Fibroblast of lung (primary cell): ENCODE results near the gene PPP3R2. TPM values are rescaled to one million over a fixed set of nuclear protein-coding genes. Genes with fewer than 3 reads are reported as not detected.

Experiments used
- DNase-seq, 2 donors: peaks; one replicate each; pipeline versions ENCODE4 v3.0.0 to v3.0.0-alpha.2; 2010; ENCODE audit warnings: low read depth in 2 of 2
- H2AFZ ChIP-seq: 2 replicates; pipeline ENCODE4 v1.5.1; 2012; ENCODE audit warnings: low read length, control low read depth, inconsistent platforms
- H3K27ac ChIP-seq: 2 replicates; pipeline ENCODE4 v1.5.1; 2011; ENCODE audit warnings: low read length, control low read depth; ENCODE audit not compliant: insufficient read depth
- H3K27me3 ChIP-seq: 2 replicates; pipeline ENCODE4 v1.5.1; 2011; ENCODE audit warnings: mild to moderate bottlenecking, low read length; ENCODE audit not compliant: control insufficient read depth, insufficient read depth
- H3K36me3 ChIP-seq: 2 replicates; pipeline ENCODE4 v1.5.1; 2011; ENCODE audit warnings: low read length; ENCODE audit not compliant: control insufficient read depth, insufficient read depth
- H3K4me1 ChIP-seq: 2 replicates; pipeline ENCODE4 v1.5.1; 2011; ENCODE audit warnings: low read length; ENCODE audit not compliant: control insufficient read depth, insufficient read depth; ENCODE audit errors: extremely low read depth
- H3K4me2 ChIP-seq: 2 replicates; pipeline ENCODE4 v1.5.1; 2011; ENCODE audit warnings: low read length, control low read depth; ENCODE audit not compliant: insufficient read depth; ENCODE audit errors: extremely low read depth
- H3K4me3 ChIP-seq, 4 experiments: fragments of 200-600 bp in 1 of 4; sonication (generic) in 1 of 4; replicated peaks in 1 of 4; 2 replicates each; pipeline ENCODE4 v1.5.1; 2011 to 2016; ENCODE audit warnings: low read length in 4 of 4, low read depth in 3 of 4, mild to moderate bottlenecking in 3 of 4, control low read depth in 2 of 4, inconsistent platforms in 1 of 4, mixed read lengths in 1 of 4; ENCODE audit not compliant: insufficient read depth in 1 of 4; ENCODE audit errors: control extremely low read depth in 1 of 4
- H3K79me2 ChIP-seq: 2 replicates; pipeline ENCODE4 v1.5.1; 2012; ENCODE audit warnings: mild to moderate bottlenecking, low read length, inconsistent platforms; ENCODE audit not compliant: control insufficient read depth, insufficient read depth
- H3K9ac ChIP-seq: 2 replicates; pipeline ENCODE4 v1.5.1; 2011; ENCODE audit warnings: mild to moderate bottlenecking, low read length, control low read depth; ENCODE audit not compliant: insufficient read depth
- H3K9me3 ChIP-seq: 2 replicates; pipeline ENCODE4 v1.5.1; 2012; ENCODE audit warnings: low read depth, low read length; ENCODE audit not compliant: control insufficient read depth, insufficient read depth
- H4K20me1 ChIP-seq: 2 replicates; pipeline ENCODE4 v1.5.1; 2011; ENCODE audit warnings: low read length; ENCODE audit not compliant: control insufficient read depth, insufficient read depth; ENCODE audit errors: extremely low read depth
- CTCF ChIP-seq, 2 donors: IDR thresholded peaks in 1 of 2; conservative IDR thresholded peaks in 1 of 2; 1 replicate in 1 of 2; 2 replicates in 1 of 2; pipeline ENCODE4 v1.5.1; 2011 to 2012; ENCODE audit warnings: low read length in 2 of 2, control low read depth in 1 of 2, inconsistent platforms in 1 of 2, low read depth in 1 of 2, mild to moderate bottlenecking in 1 of 2
- EZH2 ChIP-seq: IDR thresholded peaks from 2 replicates; pipeline ENCODE4 v1.5.1; 2012; ENCODE audit warnings: low read length, control low read depth, mild to moderate bottlenecking; ENCODE audit errors: missing control alignments
- polyA plus RNA-seq, 2 donors: library from polyadenylated mRNA; depleted of rRNA in 1 of 2; stranded (reverse) in 1 of 2; unstranded in 1 of 2; fragments of >200 nt; gene quantifications; 2 replicates each; pipeline ENCODE4 v1.2.1, GENCODE V29; 2011 to 2012; ENCODE audit warnings: missing spikeins in 1 of 2
- total RNA-seq: library from RNA; depleted of rRNA; stranded (reverse); fragments of >200 nt; gene quantifications from 2 replicates; pipeline ENCODE4 v1.2.1, GENCODE V29; 2014

PPP3R2 gene
- total and polyA plus RNA-seq, 2 donors (not counting 1 experiment from before 2014, with no cell fraction given): not detected

- H3K4me2 ChIP-seq: no peak overlapping the region
- no peak for DNase-seq
Observed at GRCh38 chr9:101636247-101636646, 41.5 kb upstream of the PPP3R2 start.

GRCh38 chr9:101635473-101635872 is 40.7 kb upstream of the PPP3R2 start:
- no peak for DNase-seq
- H3K27me3 ChIP-seq: no peaks in the 10 kb centered on the region
- no peaks in the 10 kb centered on the region for H3K9me3 ChIP-seq
- H3K79me2 ChIP-seq: no peaks in the 10 kb centered on the region
- no peak overlapping the region for H3K4me3 ChIP-seq
- no peak overlapping the region for H3K4me2 ChIP-seq
- no peaks in the 10 kb centered on the region for H3K4me1 ChIP-seq
- H4K20me1 ChIP-seq: no peaks in the 10 kb centered on the region
- TF ChIP-seq EZH2: no peak
- TF ChIP-seq CTCF (conservative IDR thresholded peaks at IDR 0.05 in 1 of 2, IDR thresholded peaks at IDR 0.05 in 1 of 2; ENCODE audit: low read depth in 1 of 2, low read length in 2 of 2): no peak
- H3K36me3 ChIP-seq: no peaks in the 10 kb centered on the region
- no peak overlapping the region for H3K27ac ChIP-seq
- no peak overlapping the region for H2AFZ ChIP-seq
- H3K9ac ChIP-seq: no peak overlapping the region

More at GRCh38 chr9:101636247-101636646, 41.5 kb upstream of the PPP3R2 start:
- Histone ChIP-seq H3K4me1 (no peaks in the 10 kb centered on the region), H2AFZ (no peak overlapping the region), H3K36me3 (no peaks in the 10 kb centered on the region), H3K9ac (no peak overlapping the region), H4K20me1 (no peaks in the 10 kb centered on the region), H3K27me3 (no peaks in the 10 kb centered on the region), H3K79me2 (no peaks in the 10 kb centered on the region), H3K27ac (no peak overlapping the region), H3K9me3 (no peaks in the 10 kb centered on the region), H3K4me3 (no peak overlapping the region)
- TF ChIP-seq CTCF (conservative IDR thresholded peaks at IDR 0.05 in 1 of 2, IDR thresholded peaks at IDR 0.05 in 1 of 2; ENCODE audit: low read depth in 1 of 2, low read length in 2 of 2) (no peak), EZH2 (no peak)

GRCh38 chr9:101634741-101635409 is 40.1 kb upstream of the PPP3R2 start:
- Histone ChIP-seq H3K79me2 (no peaks in the 10 kb centered on the region), H3K27ac (no peak overlapping the region), H2AFZ (no peak overlapping the region), H3K4me3 (no peak overlapping the region), H3K9ac (no peak overlapping the region), H3K4me2 (no peak overlapping the region), H3K9me3 (no peaks in the 10 kb centered on the region), H3K4me1 (no peaks in the 10 kb centered on the region), H3K27me3 (no peaks in the 10 kb centered on the region), H3K36me3 (no peaks in the 10 kb centered on the region), H4K20me1 (no peaks in the 10 kb centered on the region)
- DNase-seq: no peak
- TF ChIP-seq CTCF (conservative IDR thresholded peaks at IDR 0.05 in 1 of 2, IDR thresholded peaks at IDR 0.05 in 1 of 2; ENCODE audit: low read depth in 1 of 2, low read length in 2 of 2): no peak
- no peak for TF ChIP-seq EZH2
